ENCODE data around the gene TRIP11.

Gene TRIP11

DNA sequence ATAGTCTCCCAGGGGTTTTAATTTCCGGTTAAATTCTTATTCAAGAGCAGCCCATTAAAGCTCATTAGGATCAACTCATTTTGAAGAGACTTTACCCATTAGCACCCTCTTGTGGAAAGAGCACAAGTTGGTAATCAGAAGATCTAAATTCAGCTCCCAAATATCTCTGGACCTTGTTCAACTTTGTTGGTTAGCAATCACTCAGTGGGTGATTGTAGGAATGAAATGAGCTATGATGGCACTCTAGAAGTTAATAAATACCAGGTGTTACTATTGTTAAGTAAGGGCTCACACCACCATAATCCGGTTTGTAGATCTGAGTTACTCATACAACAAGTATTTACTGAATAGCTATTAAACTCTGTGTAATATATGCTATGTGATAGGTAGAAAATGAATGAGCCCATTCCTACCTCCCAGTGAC lies 42.9 kb downstream of the TRIP11 start:
- DNase-seq (ENCODE audit: low spot score), result peak; percentile 33
- TF ChIP-seq, protein P1, sequence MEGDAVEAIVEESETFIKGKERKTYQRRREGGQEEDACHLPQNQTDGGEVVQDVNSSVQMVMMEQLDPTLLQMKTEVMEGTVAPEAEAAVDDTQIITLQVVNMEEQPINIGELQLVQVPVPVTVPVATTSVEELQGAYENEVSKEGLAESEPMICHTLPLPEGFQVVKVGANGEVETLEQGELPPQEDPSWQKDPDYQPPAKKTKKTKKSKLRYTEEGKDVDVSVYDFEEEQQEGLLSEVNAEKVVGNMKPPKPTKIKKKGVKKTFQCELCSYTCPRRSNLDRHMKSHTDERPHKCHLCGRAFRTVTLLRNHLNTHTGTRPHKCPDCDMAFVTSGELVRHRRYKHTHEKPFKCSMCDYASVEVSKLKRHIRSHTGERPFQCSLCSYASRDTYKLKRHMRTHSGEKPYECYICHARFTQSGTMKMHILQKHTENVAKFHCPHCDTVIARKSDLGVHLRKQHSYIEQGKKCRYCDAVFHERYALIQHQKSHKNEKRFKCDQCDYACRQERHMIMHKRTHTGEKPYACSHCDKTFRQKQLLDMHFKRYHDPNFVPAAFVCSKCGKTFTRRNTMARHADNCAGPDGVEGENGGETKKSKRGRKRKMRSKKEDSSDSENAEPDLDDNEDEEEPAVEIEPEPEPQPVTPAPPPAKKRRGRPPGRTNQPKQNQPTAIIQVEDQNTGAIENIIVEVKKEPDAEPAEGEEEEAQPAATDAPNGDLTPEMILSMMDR (IDR thresholded peaks at IDR 0.05; ENCODE audit: borderline replicate concordance, control extremely low read depth, extremely low read depth, insufficient read depth, missing control alignments), result peak; percentile 16
- in situ Hi-C loops (cut with MboI; ENCODE audit: low sequenced_read_pairs, unreplicated experiment), result no loop called here

DNA sequence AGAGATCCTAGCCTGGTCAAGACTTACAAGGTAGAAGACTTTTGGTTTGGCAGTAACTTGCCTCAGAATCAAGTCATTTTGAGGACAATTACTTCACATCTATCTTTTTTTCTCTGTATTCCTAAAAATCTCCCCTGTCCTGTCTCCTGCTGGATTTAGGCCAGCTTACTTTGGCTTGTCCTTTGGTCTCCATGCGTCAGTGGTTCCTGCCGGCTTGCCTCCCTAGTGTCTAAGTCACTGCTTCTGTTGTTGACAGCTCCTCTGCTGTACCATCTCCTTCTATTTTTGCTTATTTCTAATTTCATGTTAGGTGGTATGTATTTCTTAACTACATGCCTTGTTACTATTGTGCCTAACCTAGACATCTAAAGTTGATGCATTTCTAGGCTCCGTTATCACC lies 52.7 kb downstream of the TRIP11 start:
- in situ Hi-C loops (cut with MboI; ENCODE audit: low sequenced_read_pairs, unreplicated experiment), result no loop called here
- TF ChIP-seq, protein P1 (IDR thresholded peaks at IDR 0.05; ENCODE audit: borderline replicate concordance, control extremely low read depth, extremely low read depth, insufficient read depth, missing control alignments), result no peak
- DNase-seq (ENCODE audit: low spot score), result no peak

- TF ChIP-seq, protein P1 (IDR thresholded peaks at IDR 0.05; ENCODE audit: borderline replicate concordance, control extremely low read depth, extremely low read depth, insufficient read depth, missing control alignments), result no peak
Observed at GRCh38 chr14:91985521-91986255, 54.2 kb downstream of the TRIP11 start.

GRCh38 chr14:91985008-91985407 lies 54.9 kb downstream of the TRIP11 start:
- in situ Hi-C loops (cut with MboI; ENCODE audit: low sequenced_read_pairs, unreplicated experiment), result no loop called here
- DNase-seq (ENCODE audit: low spot score), result no peak
- TF ChIP-seq, protein P1 (IDR thresholded peaks at IDR 0.05; ENCODE audit: borderline replicate concordance, control extremely low read depth, extremely low read depth, insufficient read depth, missing control alignments), result no peak

More at GRCh38 chr14:91985521-91986255, 54.2 kb downstream of the TRIP11 start:
- no peak for DNase-seq (ENCODE audit: low spot score)
- in situ Hi-C loops (cut with MboI; ENCODE audit: low sequenced_read_pairs, unreplicated experiment), result no loop called here

GRCh38 chr14:91983588-91983987 lies 56.3 kb downstream of the TRIP11 start:
- TF ChIP-seq, protein P1 (IDR thresholded peaks at IDR 0.05; ENCODE audit: borderline replicate concordance, control extremely low read depth, extremely low read depth, insufficient read depth, missing control alignments), result no peak
- in situ Hi-C loops (cut with MboI; ENCODE audit: low sequenced_read_pairs, unreplicated experiment), result no loop called here
- DNase-seq (ENCODE audit: low spot score), result no peak

GRCh38 chr14:91980157-91980556 lies 59.7 kb downstream of the TRIP11 start:
- TF ChIP-seq, protein P1 (IDR thresholded peaks at IDR 0.05; ENCODE audit: borderline replicate concordance, control extremely low read depth, extremely low read depth, insufficient read depth, missing control alignments), result no peak
- peak; percentile 41 for DNase-seq (ENCODE audit: low spot score)
- in situ Hi-C loops (cut with MboI; ENCODE audit: low sequenced_read_pairs, unreplicated experiment), result no loop called here

All from GM13976 (cell line).